ENCODE measurements around the gene WDTC1. TPM values are rescaled to one million over a fixed set of nuclear protein-coding genes. Genes with fewer than 3 reads are reported as not detected.

WDTC1 gene
- total RNA-seq, 1 experiment from 2014 or later = 19.0 TPM

DNA sequence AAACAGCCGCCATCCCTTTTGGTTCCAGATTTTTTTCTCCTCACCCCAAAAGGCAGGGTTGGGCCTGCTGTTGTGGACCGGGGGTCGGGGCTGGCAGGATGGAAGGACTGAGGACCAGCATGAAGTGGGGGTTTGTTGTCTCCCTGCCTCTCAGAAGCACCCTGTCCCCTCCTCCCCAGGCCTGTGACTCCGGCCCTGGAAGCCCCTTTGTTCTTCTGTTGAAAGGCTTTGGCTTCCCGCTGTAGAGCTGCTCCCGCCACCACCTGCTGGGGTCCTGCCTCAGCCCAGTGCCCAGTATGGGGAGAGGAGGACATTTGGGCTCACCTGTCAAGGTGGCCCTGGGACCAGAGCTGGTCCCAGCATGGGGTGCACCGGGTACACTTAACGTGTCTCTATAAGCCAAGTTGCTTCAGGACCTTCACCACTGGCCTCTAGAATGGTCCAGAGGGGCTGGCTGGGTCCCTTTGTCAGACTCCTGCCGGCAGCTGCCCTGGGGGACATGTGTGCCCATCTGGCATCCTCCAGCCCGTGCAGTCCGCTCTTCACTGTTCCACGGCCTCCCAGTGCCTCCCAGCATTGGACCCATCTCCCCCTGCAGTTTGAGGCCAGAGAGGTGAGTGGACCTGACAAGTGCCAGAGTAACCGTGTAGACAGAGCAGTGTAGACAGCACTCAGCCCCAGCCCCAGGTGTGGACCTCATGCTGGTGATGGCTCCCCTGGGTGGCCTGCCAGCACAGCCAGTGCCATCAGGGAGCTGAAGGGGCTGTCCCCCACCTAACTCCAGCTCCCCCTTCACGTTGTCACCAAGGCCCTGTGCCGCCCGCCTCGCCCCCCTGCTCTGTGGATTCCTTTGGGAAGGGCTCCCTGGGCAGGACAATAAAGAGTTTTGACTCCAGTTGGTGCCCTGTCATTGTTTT lies 101.3 kb downstream of the WDTC1 start:
- no peak overlapping the region for H2BK12ac ChIP-seq (ENCODE audit: insufficient read length, low read depth, low read length)
- no peak overlapping the region for H2AK5ac ChIP-seq (ENCODE audit: insufficient read length, low read length)
- no peaks in the 10 kb centered on the region for H4K20me1 ChIP-seq (ENCODE audit: control insufficient read depth, insufficient read depth, insufficient read length)
- no peak overlapping the region for H2AFZ ChIP-seq (ENCODE audit: low read length)
- no peak overlapping the region for H3K4me2 ChIP-seq (ENCODE audit: insufficient read depth, insufficient read length, low read length)
- no peak overlapping the region for H3K27ac Mint-ChIP-seq
- H3K4me1 Mint-ChIP-seq = peaks cover 13 to 16% of the 10 kb centered on the region in 2 experiments
- H2BK5ac ChIP-seq (ENCODE audit: insufficient read length, low read length) = no peak overlapping the region
- H3K18ac ChIP-seq (ENCODE audit: insufficient read length, low read depth, low read length) = no peak overlapping the region
- no peak overlapping the region for H3K56ac ChIP-seq (ENCODE audit: insufficient read length, low read depth, low read length)
- H2BK15ac ChIP-seq (ENCODE audit: low read depth, low read length) = no peak overlapping the region
- no peak overlapping the region for H3K27ac ChIP-seq (ENCODE audit: insufficient read length, low read depth, low read length)
- H3K9me3 Mint-ChIP-seq = no peaks in the 10 kb centered on the region
- H3K9ac ChIP-seq (ENCODE audit: extremely low read depth, insufficient read length, low read length) = no peak overlapping the region
- no peak overlapping the region for H4K8ac ChIP-seq (replicated peaks; ENCODE audit: insufficient read length, low read depth, low read length)
- H3K79me1 ChIP-seq (ENCODE audit: insufficient read depth, low read depth, low read length, poor library complexity, severe bottlenecking) = no peaks in the 10 kb centered on the region
- H3K27me3 Mint-ChIP-seq (ENCODE audit: low read depth) = peaks cover 2% of the 10 kb centered on the region; the same call in 1 of the 2 replicates
- no peak for DNase-seq
- no peak overlapping the region for H3K14ac ChIP-seq (ENCODE audit: insufficient read depth, low read length)
- no peak overlapping the region for H4K5ac ChIP-seq (ENCODE audit: insufficient read length, low read depth, low read length)
- no peak overlapping the region for H3K4ac ChIP-seq (ENCODE audit: low read depth, low read length)
- no peak overlapping the region for H4K91ac ChIP-seq (ENCODE audit: insufficient read length, low read depth, low read length)
- no peaks in the 10 kb centered on the region for H3K27me3 ChIP-seq (ENCODE audit: insufficient read depth, low read length)
- no peak overlapping the region for H3K23ac ChIP-seq (ENCODE audit: insufficient read length, low read depth, low read length)
- no CpG with 5 or more reads among the region's 17 CpGs for WGBS (ENCODE audit: extremely low coverage, insufficient read length, low lambda C conversion rate)
- H3K79me2 ChIP-seq (ENCODE audit: insufficient read depth, low read length) = no peaks in the 10 kb centered on the region
- peaks cover 25 to 56% (median 46%) of the 10 kb centered on the region in 3 experiments; a peak in 6 of 7 replicates for H3K36me3 Mint-ChIP-seq (ENCODE audit: insufficient read depth in 1 of 3, low read depth in 3 of 3)
- no peak overlapping the region for H3T11ph ChIP-seq (ENCODE audit: low read length)
- TF ChIP-seq, protein P1, sequence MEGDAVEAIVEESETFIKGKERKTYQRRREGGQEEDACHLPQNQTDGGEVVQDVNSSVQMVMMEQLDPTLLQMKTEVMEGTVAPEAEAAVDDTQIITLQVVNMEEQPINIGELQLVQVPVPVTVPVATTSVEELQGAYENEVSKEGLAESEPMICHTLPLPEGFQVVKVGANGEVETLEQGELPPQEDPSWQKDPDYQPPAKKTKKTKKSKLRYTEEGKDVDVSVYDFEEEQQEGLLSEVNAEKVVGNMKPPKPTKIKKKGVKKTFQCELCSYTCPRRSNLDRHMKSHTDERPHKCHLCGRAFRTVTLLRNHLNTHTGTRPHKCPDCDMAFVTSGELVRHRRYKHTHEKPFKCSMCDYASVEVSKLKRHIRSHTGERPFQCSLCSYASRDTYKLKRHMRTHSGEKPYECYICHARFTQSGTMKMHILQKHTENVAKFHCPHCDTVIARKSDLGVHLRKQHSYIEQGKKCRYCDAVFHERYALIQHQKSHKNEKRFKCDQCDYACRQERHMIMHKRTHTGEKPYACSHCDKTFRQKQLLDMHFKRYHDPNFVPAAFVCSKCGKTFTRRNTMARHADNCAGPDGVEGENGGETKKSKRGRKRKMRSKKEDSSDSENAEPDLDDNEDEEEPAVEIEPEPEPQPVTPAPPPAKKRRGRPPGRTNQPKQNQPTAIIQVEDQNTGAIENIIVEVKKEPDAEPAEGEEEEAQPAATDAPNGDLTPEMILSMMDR (conservative IDR thresholded peaks at IDR 0.05) = no peak
- no peaks in the 10 kb centered on the region for H3K9me3 ChIP-seq (ENCODE audit: control insufficient read depth, low read depth, low read length)
- no peaks in the 10 kb centered on the region for H3K4me1 ChIP-seq (ENCODE audit: insufficient read depth, low read length)
- H3K23me2 ChIP-seq (ENCODE audit: insufficient read length, low read depth, low read length, poor library complexity, severe bottlenecking) = no peaks in the 10 kb centered on the region
- H2BK120ac ChIP-seq (ENCODE audit: low read depth, low read length, poor library complexity, severe bottlenecking) = no peak overlapping the region
- H2BK20ac ChIP-seq (ENCODE audit: low read depth, low read length, poor library complexity, severe bottlenecking) = no peak overlapping the region
- H3K4me3 Mint-ChIP-seq = no peak overlapping the region; a peak in 1 of 5 replicates
